K562 (cell line): Measurements from ENCODE around the gene WHAMM. TPM values are rescaled to one million over a fixed set of nuclear protein-coding genes. Genes with fewer than 3 reads are reported as not detected.

Experiments
- ATAC-seq: fragments of 200-7000 bp; cut with Tn5 transposase; 3 replicates; pipeline ENCODE4 v1.9.1; 2020; ENCODE audit warnings: moderate library complexity
- BruUV-seq: library from RNA; stranded (reverse); fragments of 400-500 nt; replicated peaks from 2 replicates; lab custom pipeline; 2021; lab: Mats Ljungman, UMichigan
- CTCF ChIA-PET: fragments of 300-600 bp; formaldehyde crosslinking; extraction: SDS; loops from one replicate; lab custom pipeline; 2021; ENCODE audit warnings: low intra/inter-chr PET ratio; lab: Yijun Ruan, JAX
- POLR2A ChIA-PET: fragments of 300-600, 350-650 bp; sonication (Branson Sonifier 250); formaldehyde crosslinking; extraction: SDS; loops from one replicate; lab custom pipeline; 2021; ENCODE audit warnings: antibody characterized with exemption, inconsistent platforms; lab: Yijun Ruan, JAX
- DNase-seq, 4 experiments: peaks; one replicate each; pipeline versions ENCODE4 v3.0.0 to v3.0.0-alpha.2; 2011 to 2018; ENCODE audit warnings: low spot score in 3 of 4, mixed read lengths in 3 of 4; ENCODE audit errors: extremely low read depth in 1 of 4
- FAIRE-seq: peaks from 2 replicates; lab custom pipeline; 2011; peaks lifted over from hg19 to GRCh38; lab: Jason Lieb, UNC
- H2AFZ ChIP-seq: 2 replicates; pipeline ENCODE4 v1.6.0; 2011; ENCODE audit warnings: low read depth, low read length, control low read depth, inconsistent platforms
- H3K27ac ChIP-seq: fragments of 200-600 bp; 3 replicates; pipeline ENCODE4 v1.8.0; 2011; ENCODE audit warnings: low read depth, mild to moderate bottlenecking, control low read depth, inconsistent platforms, low read length, moderate library complexity, mixed read lengths; ENCODE audit errors: extremely low read depth
- H3K27me3 ChIP-seq, 2 experiments: fragments of 300-600 bp in 1 of 2; 2 replicates in 1 of 2; 3 replicates in 1 of 2; pipeline versions ENCODE4 v1.6.0 to v1.8.0; 2011; ENCODE audit warnings: inconsistent platforms in 2 of 2, low read length in 2 of 2, mild to moderate bottlenecking in 1 of 2, mixed read lengths in 1 of 2, moderate library complexity in 1 of 2; ENCODE audit not compliant: control insufficient read depth in 2 of 2, insufficient read depth in 2 of 2
- H3K36me3 ChIP-seq: fragments of 300-600 bp; 3 replicates; pipeline ENCODE4 v1.8.0; 2011; ENCODE audit warnings: mild to moderate bottlenecking, low read length, inconsistent platforms; ENCODE audit not compliant: control insufficient read depth, insufficient read depth
- H3K4me1 ChIP-seq, 2 experiments: fragments of 200-600 bp in 1 of 2; replicated peaks in 1 of 2; 2 replicates in 1 of 2; 3 replicates in 1 of 2; pipeline versions ENCODE4 v1.5.1 to v1.8.0; 2011; ENCODE audit warnings: inconsistent platforms in 2 of 2, low read length in 2 of 2, mild to moderate bottlenecking in 1 of 2, mixed read lengths in 1 of 2, moderate library complexity in 1 of 2; ENCODE audit not compliant: control insufficient read depth in 2 of 2, insufficient read depth in 2 of 2
- H3K4me2 ChIP-seq: 2 replicates; pipeline ENCODE4 v1.6.1; 2011; ENCODE audit warnings: low read length, control low read depth, inconsistent platforms, mixed read lengths; ENCODE audit not compliant: insufficient read depth
- H3K4me3 ChIP-seq: fragments of 200-600 bp; sonication (generic), shearing (Covaris generic); 2 replicates; pipeline ENCODE4 v1.5.1; 2016; ENCODE audit warnings: control low read depth, inconsistent platforms
- H3K79me2 ChIP-seq: fragments of 200-600 bp; 3 replicates; pipeline ENCODE4 v1.8.0; 2011; ENCODE audit warnings: low read length, inconsistent platforms; ENCODE audit not compliant: control insufficient read depth, insufficient read depth
- H3K9ac ChIP-seq, 2 experiments: 2 replicates each; pipeline versions ENCODE4 v1.6.0 to v1.6.1; 2011; ENCODE audit warnings: low read depth in 2 of 2, low read length in 2 of 2, control low read depth in 1 of 2, inconsistent platforms in 1 of 2, mild to moderate bottlenecking in 1 of 2, mixed read lengths in 1 of 2; ENCODE audit not compliant: insufficient read depth in 1 of 2
- H3K9me1 ChIP-seq: one replicate; pipeline ENCODE4 v1.6.0; 2011; ENCODE audit warnings: inconsistent platforms, mild to moderate bottlenecking, low read length, moderate library complexity; ENCODE audit not compliant: control insufficient read depth, insufficient read depth
- H3K9me3 ChIP-seq: replicated peaks from 2 replicates; pipeline ENCODE4 v1.5.1; 2011; ENCODE audit warnings: low read depth, low read length, inconsistent platforms; ENCODE audit not compliant: control insufficient read depth, insufficient read depth
- H4K20me1 ChIP-seq: replicated peaks from 2 replicates; pipeline ENCODE4 v1.6.1; 2011; ENCODE audit warnings: low read length, inconsistent platforms, mixed read lengths; ENCODE audit not compliant: control insufficient read depth, insufficient read depth
- CGGBP1 ChIP-seq: fragments of 250-450 bp; sonication (Bioruptor Pico); IDR thresholded peaks from 2 replicates; pipeline ENCODE4 v1.9.0; 2021; ENCODE audit warnings: mild to moderate bottlenecking
- USF2 ChIP-seq: sonication (generic); formaldehyde crosslinking; IDR thresholded peaks from 2 replicates; pipeline ENCODE4 v1.5.0; 2020; ENCODE audit warnings: missing genetic modification reagents
- ZBTB5 ChIP-seq: fragments of 450-650 bp; IDR thresholded peaks from 2 replicates; pipeline ENCODE4 v1.6.1; 2017; ENCODE audit warnings: antibody characterized with exemption
- ZNF830 ChIP-seq: fragments of 250-450 bp; sonication (Bioruptor Pico); IDR thresholded peaks from 2 replicates; pipeline ENCODE4 v1.5.0; 2021; ENCODE audit warnings: mild to moderate bottlenecking
- in situ Hi-C: fragments of 300-500 bp; cut with MboI; formaldehyde crosslinking; loops from 4 replicates; pipeline ENCODE4 v1.15.0; 2018; ENCODE audit warnings: inconsistent platforms, mixed read lengths
- intact Hi-C: fragments of 100-400 bp; cut with micrococcal nuclease; formaldehyde crosslinking; loops from 2 replicates; pipeline ENCODE4 v1.14.2; 2022
- polyA plus RNA-seq, 8 experiments: library from polyadenylated mRNA; depleted of rRNA in 4 of 8; stranded (reverse) in 5 of 8; unstranded in 3 of 8; fragments of >200 nt; fragmentation: Nextera tagmentation in 2 of 8; fragmentation: Illumina TruSeq in 1 of 8; extraction: Ambion mirVana in 2 of 8; extraction: Trizol in 1 of 8; gene quantifications; 2 replicates each; pipeline versions ENCODE4 v1.2.1 to v1.2.3, GENCODE V29; 2011 to 2014; ENCODE audit warnings: inconsistent platforms in 1 of 8, missing spikeins in 1 of 8
- total RNA-seq, 7 experiments: library from RNA; depleted of rRNA in 6 of 7; stranded (reverse); fragments of >200 nt in 6 of 7; fragmentation: Illumina TruSeq in 2 of 7; extraction: Trizol in 2 of 7; gene quantifications; 2 replicates each; pipeline versions ENCODE4 v1.2.1 to v1.2.3, GENCODE V29; 2011 to 2021; ENCODE audit warnings: low replicate concordance in 1 of 7

WHAMM gene
- total and polyA plus RNA-seq, 9 of the 15 experiments (the other 6 are each of a cell fraction or from before 2014, with no cell fraction given), result 2.0 to 4.8 (median 3.6) TPM

GRCh38 chr15:82839136-82839535 lies 29.7 kb downstream of the WHAMM start:
- DNase-seq (no peak), FAIRE-seq (no peak)
- intact Hi-C loops, result no loop called here
- in situ Hi-C loops, result no loop called here
- Histone ChIP-seq H3K9ac (no peak overlapping the region), H3K9me1 (no peaks in the 10 kb centered on the region), H3K36me3 (peaks cover 19% of the 10 kb centered on the region; the same call in 2 of the 3 replicates), H3K9me3 (no peaks in the 10 kb centered on the region; the same call in 1 of the 2 replicates), H3K27me3 (no peaks in the 10 kb centered on the region), H3K4me2 (no peak overlapping the region), H4K20me1 (no peaks in the 10 kb centered on the region), H3K27ac (no peak overlapping the region)
- TF ChIP-seq ZBTB5 (no peak), USF2 (CRISPR knock-in tag) (no peak), ZNF830 (CRISPR knock-in tag) (no peak), CGGBP1 (CRISPR knock-in tag) (no peak)
- TF ChIP-seq, all 486 proteins: peak for 0
- H3K4me1 ChIP-seq, result no peaks in the 10 kb centered on the region
- CTCF ChIA-PET, result no interaction called here
- no peak overlapping the region for H3K4me3 ChIP-seq
- POLR2A ChIA-PET, result interaction anchor here (3.4 kb wide), 1 partner anchor 9 kb away, joined by 14 read pairs; no protein-coding TSS in a partner anchor
- no TSS peak for BruUV-seq
- H2AFZ ChIP-seq, result no peak overlapping the region
- no peaks in the 10 kb centered on the region for H3K79me2 ChIP-seq
- no peak for ATAC-seq
